ENCODE data around the gene HDAC5. TPM values are rescaled to one million over a fixed set of nuclear protein-coding genes. Genes with fewer than 3 reads are reported as not detected.

The HDAC5 gene
- total and polyA plus RNA-seq, 4 donors, result 29.6 to 77.4 (median 36.4) TPM

DNA sequence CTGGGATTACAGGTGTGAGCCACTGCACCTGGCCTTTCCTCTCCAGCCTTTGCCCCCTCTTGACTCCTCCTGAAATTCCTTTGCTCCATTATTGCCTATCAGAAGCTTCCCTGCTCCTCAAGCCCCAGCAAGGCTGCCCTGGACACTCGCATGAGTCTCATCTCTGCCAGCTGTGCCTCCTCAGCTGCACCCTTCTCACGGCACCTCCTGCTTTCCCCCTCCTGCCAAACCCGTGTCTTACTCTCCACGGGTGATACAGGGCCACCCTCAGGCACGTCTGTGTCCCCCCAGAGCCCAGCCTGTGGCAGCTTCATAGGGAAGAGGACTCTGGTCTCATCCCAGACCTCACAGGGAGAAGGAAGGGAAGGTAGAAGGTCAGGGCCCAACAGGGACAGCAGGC is 37.5 kb downstream of the HDAC5 start:
- peak overlapping the region; percentile 26 to 46 for H3K27ac ChIP-seq (ENCODE audit: low read depth in 1 of 2, low read length in 1 of 2)
- H3K4me3 ChIP-seq, result no peak overlapping the region
- 75 to 86% methylated on average over 5 of the region's 5 CpGs for WGBS, 2 donors
- TF ChIP-seq, protein P1, sequence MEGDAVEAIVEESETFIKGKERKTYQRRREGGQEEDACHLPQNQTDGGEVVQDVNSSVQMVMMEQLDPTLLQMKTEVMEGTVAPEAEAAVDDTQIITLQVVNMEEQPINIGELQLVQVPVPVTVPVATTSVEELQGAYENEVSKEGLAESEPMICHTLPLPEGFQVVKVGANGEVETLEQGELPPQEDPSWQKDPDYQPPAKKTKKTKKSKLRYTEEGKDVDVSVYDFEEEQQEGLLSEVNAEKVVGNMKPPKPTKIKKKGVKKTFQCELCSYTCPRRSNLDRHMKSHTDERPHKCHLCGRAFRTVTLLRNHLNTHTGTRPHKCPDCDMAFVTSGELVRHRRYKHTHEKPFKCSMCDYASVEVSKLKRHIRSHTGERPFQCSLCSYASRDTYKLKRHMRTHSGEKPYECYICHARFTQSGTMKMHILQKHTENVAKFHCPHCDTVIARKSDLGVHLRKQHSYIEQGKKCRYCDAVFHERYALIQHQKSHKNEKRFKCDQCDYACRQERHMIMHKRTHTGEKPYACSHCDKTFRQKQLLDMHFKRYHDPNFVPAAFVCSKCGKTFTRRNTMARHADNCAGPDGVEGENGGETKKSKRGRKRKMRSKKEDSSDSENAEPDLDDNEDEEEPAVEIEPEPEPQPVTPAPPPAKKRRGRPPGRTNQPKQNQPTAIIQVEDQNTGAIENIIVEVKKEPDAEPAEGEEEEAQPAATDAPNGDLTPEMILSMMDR (IDR thresholded peaks at IDR 0.05; ENCODE audit: control extremely low read depth, extremely low read depth), result no peak
- no peaks in the 10 kb centered on the region for H3K9me3 ChIP-seq (ENCODE audit: control insufficient read depth in 4 of 4, insufficient read depth in 3 of 4, low read length in 3 of 4)
- H3K36me3 ChIP-seq (ENCODE audit: control insufficient read depth in 4 of 4, insufficient read depth in 4 of 4, low read length in 4 of 4), result peaks cover 13 to 55% (median 33%) of the 10 kb centered on the region in 4 donors
- peaks cover 0 to 16% (median 0%) of the 10 kb centered on the region in 5 donors for H3K4me1 ChIP-seq (ENCODE audit: control insufficient read depth in 5 of 5, insufficient read depth in 5 of 5, low read length in 5 of 5)
- no peaks in the 10 kb centered on the region for H3K27me3 ChIP-seq (ENCODE audit: control insufficient read depth in 3 of 3, insufficient read depth in 3 of 3, low read length in 2 of 3)
- DNase-seq, result peak; percentile 44 to 50 (median 44)
- H3K9ac ChIP-seq (ENCODE audit: insufficient read depth in 1 of 2, low read length in 2 of 2), result no peak overlapping the region
- ATAC-seq (ENCODE audit: insufficient read depth, low FRiP score), result no peak

- DNase-seq (no peak), ATAC-seq (ENCODE audit: insufficient read depth, low FRiP score) (no peak)
- H3K27ac ChIP-seq (ENCODE audit: low read depth in 1 of 2, low read length in 1 of 2), result no peak overlapping the region
- peaks cover 17 to 65% (median 40%) of the 10 kb centered on the region in 4 donors for H3K36me3 ChIP-seq (ENCODE audit: control insufficient read depth in 4 of 4, insufficient read depth in 4 of 4, low read length in 4 of 4)
- no peak overlapping the region for H3K4me3 ChIP-seq
- no peak overlapping the region for H3K9ac ChIP-seq (ENCODE audit: insufficient read depth in 1 of 2, low read length in 2 of 2)
- peaks cover 0 to 16% (median 0%) of the 10 kb centered on the region in 5 donors for H3K4me1 ChIP-seq (ENCODE audit: control insufficient read depth in 5 of 5, insufficient read depth in 5 of 5, low read length in 5 of 5)
- 93 to 95% methylated on average over 7 of the region's 7 CpGs for WGBS, 2 donors
- no peaks in the 10 kb centered on the region for H3K9me3 ChIP-seq (ENCODE audit: control insufficient read depth in 4 of 4, insufficient read depth in 3 of 4, low read length in 3 of 4)
- TF ChIP-seq, protein P1 (IDR thresholded peaks at IDR 0.05; ENCODE audit: control extremely low read depth, extremely low read depth), result no peak
- H3K27me3 ChIP-seq (ENCODE audit: control insufficient read depth in 3 of 3, insufficient read depth in 3 of 3, low read length in 2 of 3), result no peaks in the 10 kb centered on the region
Observed at GRCh38 chr17:44084921-44085320, 38.5 kb downstream of the HDAC5 start.

DNA sequence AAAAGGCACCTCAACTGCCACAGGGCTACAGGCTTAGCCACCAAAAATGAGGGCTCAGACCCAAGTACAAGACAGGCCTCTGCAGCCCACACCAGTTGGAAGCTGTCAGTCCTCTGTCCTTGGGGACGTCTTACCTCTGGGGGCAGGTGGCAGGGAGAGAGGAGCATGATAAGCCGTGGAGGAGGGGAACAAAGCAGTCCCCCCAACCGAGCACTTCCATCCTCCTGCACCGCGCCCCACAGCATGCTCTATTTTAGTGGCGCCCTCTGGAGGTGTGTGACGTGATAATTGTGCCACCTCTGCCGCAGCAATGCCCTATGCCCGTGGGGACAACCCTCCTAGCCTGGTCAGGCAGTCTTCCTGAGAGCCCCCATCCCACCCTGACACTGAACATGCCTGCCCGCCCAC is 39.3 kb downstream of the HDAC5 start:
- no peak for ATAC-seq (ENCODE audit: insufficient read depth, low FRiP score)
- no peaks in the 10 kb centered on the region for H3K9me3 ChIP-seq (ENCODE audit: control insufficient read depth in 4 of 4, insufficient read depth in 3 of 4, low read length in 3 of 4)
- H3K27me3 ChIP-seq (ENCODE audit: control insufficient read depth in 3 of 3, insufficient read depth in 3 of 3, low read length in 2 of 3), result no peaks in the 10 kb centered on the region
- TF ChIP-seq, protein P1 (IDR thresholded peaks at IDR 0.05; ENCODE audit: control extremely low read depth, extremely low read depth), result no peak
- H3K4me1 ChIP-seq (ENCODE audit: control insufficient read depth in 5 of 5, insufficient read depth in 5 of 5, low read length in 5 of 5), result peaks cover 0 to 16% (median 0%) of the 10 kb centered on the region in 5 donors
- H3K9ac ChIP-seq (ENCODE audit: insufficient read depth in 1 of 2, low read length in 2 of 2), result no peak overlapping the region
- WGBS, 2 donors, result 75 to 80% methylated on average over 10 of the region's 10 CpGs
- no peak for DNase-seq
- peaks cover 21 to 69% (median 43%) of the 10 kb centered on the region in 4 donors for H3K36me3 ChIP-seq (ENCODE audit: control insufficient read depth in 4 of 4, insufficient read depth in 4 of 4, low read length in 4 of 4)
- H3K4me3 ChIP-seq, result no peak overlapping the region
- no peak overlapping the region for H3K27ac ChIP-seq (ENCODE audit: low read depth in 1 of 2, low read length in 1 of 2)

Measured in lung (tissue), 12 donors.